Tibial nerve (tissue), 4 donors: Measurements from ENCODE around the gene NPIPB2.

Source experiments
- CTCF ChIP-seq, 5 experiments: fragments of 200-600 bp in 3 of 5; fragments of 450-650 bp in 2 of 5; sonication (generic) in 3 of 5; IDR thresholded peaks; one replicate each; pipeline ENCODE4 v1.5.1; 2016 to 2019; ENCODE audit warnings: antibody characterized with exemption in 5 of 5, mild to moderate bottlenecking in 3 of 5, moderate library complexity in 2 of 5
- EP300 ChIP-seq, 2 donors: sonication (generic); formaldehyde crosslinking; IDR thresholded peaks; one replicate each; pipeline ENCODE4 v1.6.1; 2017; ENCODE audit warnings: antibody characterized with exemption in 2 of 2, mild to moderate bottlenecking in 1 of 2
- POLR2A ChIP-seq, 2 donors: fragments of 450-650 bp; IDR thresholded peaks; one replicate each; pipeline ENCODE4 v1.6.1; 2017; ENCODE audit warnings: antibody characterized with exemption in 2 of 2, mild to moderate bottlenecking in 2 of 2, moderate library complexity in 2 of 2

GRCh38 chr16:11972128-11972527 is 30.3 kb upstream of the NPIPB2 start:
- TF ChIP-seq CTCF (IDR thresholded peaks at IDR 0.05): no peak
- TF ChIP-seq POLR2A (IDR thresholded peaks at IDR 0.05): no peak
- no peak for TF ChIP-seq EP300 (IDR thresholded peaks at IDR 0.05)
